Type B pancreatic cell (in vitro differentiated cells): Measurements from ENCODE around the gene HECW1. TPM values are rescaled to one million over a fixed set of nuclear protein-coding genes. Genes with fewer than 3 reads are reported as not detected.

Source experiments
- DNase-seq: peaks from one replicate; pipeline ENCODE4 v3.0.0; 2021; ENCODE audit warnings: mixed read lengths; ENCODE audit not compliant: unreplicated experiment; ENCODE audit errors: extremely low spot score
- H3K27ac Mint-ChIP-seq: 2 replicates; pipeline ENCODE4 v1.8.0; 2021; ENCODE audit warnings: mild to moderate bottlenecking, mixed read lengths
- H3K27me3 Mint-ChIP-seq: 2 replicates; pipeline ENCODE4 v1.8.0; 2021; ENCODE audit warnings: mixed read lengths
- H3K36me3 Mint-ChIP-seq: 2 replicates; pipeline ENCODE4 v1.8.0; 2021; ENCODE audit warnings: mixed read lengths
- H3K4me1 Mint-ChIP-seq: one replicate; pipeline ENCODE4 v1.8.0; 2021; ENCODE audit warnings: mixed read lengths; ENCODE audit not compliant: unreplicated experiment
- H3K4me3 Mint-ChIP-seq: 2 replicates; pipeline ENCODE4 v1.8.0; 2021; ENCODE audit warnings: mild to moderate bottlenecking, mixed read lengths
- H3K9me3 Mint-ChIP-seq: 2 replicates; pipeline ENCODE4 v1.8.0; 2021; ENCODE audit warnings: mixed read lengths
- CTCF ChIP-seq: fragments of 200-600 bp; sonication (generic); conservative IDR thresholded peaks from 2 replicates; pipeline ENCODE4 v1.5.0; 2021; ENCODE audit warnings: antibody characterized with exemption, mild to moderate bottlenecking
- total RNA-seq: library from RNA; stranded (reverse); gene quantifications from 2 replicates; pipeline ENCODE4 v1.2.1, GENCODE V29; 2021; ENCODE audit warnings: low replicate concordance

HECW1 gene
- total RNA-seq, 1 donor from 2014 or later: 1.4 TPM

- Mint-ChIP-seq H3K9me3 (peaks cover 10% of the 10 kb centered on the region), H3K36me3 (no peaks in the 10 kb centered on the region)
Observed at GRCh38 chr7:43384616-43385308, 272.3 kb downstream of the HECW1 start.

GRCh38 chr7:43385309-43385680 lies 272.8 kb downstream of the HECW1 start:
- TF ChIP-seq CTCF: no peak
- Mint-ChIP-seq H3K27ac (no peak overlapping the region), H3K4me3 (no peak overlapping the region), H3K27me3 (peaks cover 29% of the 10 kb centered on the region), H3K36me3 (no peaks in the 10 kb centered on the region), H3K4me1 (no peaks in the 10 kb centered on the region), H3K9me3 (peaks cover 10% of the 10 kb centered on the region)
- no peak for DNase-seq

More at GRCh38 chr7:43384616-43385308, 272.3 kb downstream of the HECW1 start:
- Mint-ChIP-seq H3K27me3 (peaks cover 30% of the 10 kb centered on the region), H3K27ac (no peak overlapping the region), H3K4me1 (no peaks in the 10 kb centered on the region), H3K4me3 (no peak overlapping the region)
- TF ChIP-seq CTCF: no peak
- no peak for DNase-seq

DNA sequence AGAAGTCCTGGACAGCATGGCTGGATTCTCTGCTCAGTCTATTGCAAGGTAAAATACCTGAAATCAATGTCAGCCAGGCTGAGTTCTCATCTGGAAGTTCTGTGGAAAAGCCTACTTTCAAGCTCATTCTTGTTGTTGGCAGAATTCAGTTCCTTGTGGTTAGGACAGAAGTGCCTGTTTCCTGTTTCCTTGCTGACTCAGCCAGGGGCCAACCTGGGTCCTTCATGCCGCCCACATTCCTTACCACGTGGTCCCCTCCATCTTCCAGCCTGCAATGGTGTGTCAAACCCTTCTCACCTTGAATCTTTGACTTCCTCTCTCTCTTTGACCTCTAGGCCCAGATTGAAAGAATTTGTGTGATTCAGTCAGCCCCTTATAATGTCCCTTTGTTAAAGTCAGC lies 273.4 kb downstream of the HECW1 start:
- Mint-ChIP-seq H3K9me3 (peaks cover 10% of the 10 kb centered on the region), H3K4me3 (no peak overlapping the region), H3K27ac (no peak overlapping the region), H3K4me1 (no peaks in the 10 kb centered on the region), H3K27me3 (peaks cover 29% of the 10 kb centered on the region), H3K36me3 (no peaks in the 10 kb centered on the region)
- no peak for DNase-seq
- TF ChIP-seq CTCF: no peak

- H3K36me3 Mint-ChIP-seq: no peaks in the 10 kb centered on the region
- H3K4me3 Mint-ChIP-seq: no peak overlapping the region
- no peak for TF ChIP-seq CTCF
- peaks cover 28% of the 10 kb centered on the region for H3K27me3 Mint-ChIP-seq
- H3K9me3 Mint-ChIP-seq: peaks cover 6% of the 10 kb centered on the region
- no peak overlapping the region for H3K27ac Mint-ChIP-seq
- no peak for DNase-seq
- no peaks in the 10 kb centered on the region for H3K4me1 Mint-ChIP-seq
Observed at GRCh38 chr7:43387932-43388331, 275.5 kb downstream of the HECW1 start.

- H3K27ac Mint-ChIP-seq: no peak overlapping the region
- no peak overlapping the region for H3K4me3 Mint-ChIP-seq
Observed at GRCh38 chr7:43390576-43390975, 278.1 kb downstream of the HECW1 start.

More at GRCh38 chr7:43390576-43390975, 278.1 kb downstream of the HECW1 start:
- Mint-ChIP-seq H3K36me3 (no peaks in the 10 kb centered on the region), H3K27me3 (peaks cover 29% of the 10 kb centered on the region), H3K9me3 (peaks cover 15% of the 10 kb centered on the region), H3K4me1 (no peaks in the 10 kb centered on the region)
- TF ChIP-seq CTCF: no peak
- no peak for DNase-seq
